CD4-positive, alpha-beta T cell treated with Interleukin-2 at 100 ng/mL for 4 hours (primary cell): Measurements from ENCODE around the gene CEP350.
A peak's percentile ranks its signal among the peaks of the same experiment; 100 is the strongest.
"Not testable (repeated sequence)": the region's sequence is repeated elsewhere in the genome, so short reads cannot be mapped to it uniquely, and the experiment has no call there.

Experiments used
- DNase-seq: peaks from one replicate; pipeline ENCODE4 v3.0.0-alpha.2; 2020; ENCODE audit warnings: low spot score

CEP350 gene

DNA sequence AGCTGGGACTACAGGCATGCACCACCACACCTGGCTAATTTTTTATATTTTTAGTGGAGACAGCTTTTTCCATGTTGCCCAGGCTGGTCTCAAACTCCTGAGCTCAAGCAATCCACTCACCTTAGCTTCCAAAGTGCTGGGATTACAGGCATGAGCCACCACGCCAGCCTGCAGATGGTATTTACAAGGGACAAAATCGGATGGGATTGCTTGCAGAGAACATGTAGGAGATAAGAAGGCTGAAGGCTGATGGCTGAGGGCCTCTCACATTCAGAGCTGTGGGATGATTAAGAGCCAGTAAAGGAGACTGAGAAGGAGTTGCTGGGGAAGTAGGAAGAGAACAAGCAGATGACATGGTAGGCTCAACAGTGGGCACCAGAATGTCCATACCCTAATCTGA is 176.0 kb downstream of the CEP350 start:
- DNase-seq, result no peak

GRCh38 chr1:180131510-180131909 is 176.9 kb downstream of the CEP350 start:
- DNase-seq, result no peak

- no peak for DNase-seq
These were observed 178.6 kb downstream of the CEP350 start for GRCh38 chr1:180133193-180133592.

DNA sequence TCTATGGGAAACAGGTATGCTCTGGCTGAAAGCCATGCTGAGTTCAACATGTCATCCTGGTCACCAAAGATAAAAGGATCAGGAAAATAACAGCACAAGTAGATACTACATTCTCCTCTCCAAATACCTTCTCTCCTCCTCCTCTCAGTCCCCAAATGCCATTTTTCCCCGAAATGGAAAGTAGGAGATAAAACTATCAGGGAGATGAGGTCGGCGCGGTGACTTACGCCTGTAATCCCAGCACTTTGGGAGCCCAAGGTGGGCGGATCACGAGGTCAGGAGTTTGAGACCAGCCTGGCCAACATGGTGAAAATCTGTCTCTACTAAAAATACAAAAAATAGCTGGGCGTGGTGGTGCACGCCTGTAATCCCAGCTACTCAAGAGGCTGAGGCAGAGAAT is 179.1 kb downstream of the CEP350 start:
- DNase-seq, result not testable (repeated sequence)

DNA sequence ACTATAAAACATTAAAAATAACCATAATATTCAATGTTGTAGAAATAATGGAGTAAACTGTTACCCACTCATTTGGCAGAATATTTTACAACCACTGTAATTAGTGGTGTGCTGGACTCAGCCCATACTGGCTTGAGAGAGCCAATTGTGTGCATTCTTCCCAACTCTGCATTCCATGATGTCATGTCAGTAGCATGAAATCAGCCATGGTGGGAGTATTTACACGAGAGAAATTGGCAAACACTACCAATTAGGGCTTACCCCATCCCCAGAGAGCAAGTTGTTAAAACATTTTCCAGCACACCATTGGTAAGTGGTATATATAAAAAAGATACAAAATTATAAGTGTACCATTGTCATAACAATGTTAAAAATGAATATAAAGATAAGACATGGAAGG is 180.9 kb downstream of the CEP350 start:
- no peak for DNase-seq

GRCh38 chr1:180136331-180136967 is 181.8 kb downstream of the CEP350 start:
- DNase-seq, result no peak

- DNase-seq, result no peak
These were observed 182.4 kb downstream of the CEP350 start for GRCh38 chr1:180136968-180137356.

DNA sequence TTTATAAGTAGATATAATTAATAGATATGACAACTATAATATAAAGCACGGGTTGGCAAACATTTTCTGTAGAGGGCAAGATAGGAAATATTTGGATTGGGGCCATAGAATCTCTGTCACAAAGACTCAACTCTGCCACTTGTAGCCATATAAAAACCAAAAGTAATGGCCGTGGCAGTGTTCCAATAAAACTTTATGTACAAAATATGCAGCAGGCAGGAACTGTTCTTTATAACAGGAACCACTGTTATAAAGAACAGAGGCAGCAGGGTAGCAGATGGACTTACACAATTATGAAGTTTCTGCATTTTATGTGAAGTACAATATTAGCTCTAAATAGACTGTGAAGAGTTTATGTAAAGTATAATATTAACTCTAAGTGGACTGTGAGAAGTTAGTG is 183.2 kb downstream of the CEP350 start:
- no peak for DNase-seq

- DNase-seq, result no peak
These were observed 186.8 kb downstream of the CEP350 start for GRCh38 chr1:180141381-180141934.

DNA sequence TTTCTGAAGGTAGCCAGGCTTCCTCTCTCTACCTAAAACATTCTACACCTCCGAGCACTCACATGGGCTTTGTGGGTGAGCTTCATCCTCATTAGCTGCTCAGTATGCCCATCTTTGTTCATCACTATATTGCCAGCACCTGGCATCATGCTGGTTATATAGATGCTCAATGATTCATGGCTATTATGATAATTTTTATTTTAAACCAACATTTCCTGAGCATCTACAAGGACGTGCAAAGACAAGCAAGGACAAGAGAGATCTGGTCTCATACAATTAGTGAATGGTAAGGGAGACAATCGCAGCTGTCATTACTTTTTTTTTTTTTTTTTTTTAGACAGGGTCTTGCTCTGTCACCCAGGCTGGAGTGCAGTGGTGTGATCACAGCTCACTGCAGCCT is 188.7 kb downstream of the CEP350 start:
- DNase-seq, result no peak

- DNase-seq, result no peak
These were observed 190.2 kb downstream of the CEP350 start for GRCh38 chr1:180144659-180145357.

- DNase-seq, result no peak
These were observed 190.8 kb downstream of the CEP350 start for GRCh38 chr1:180145446-180145845.

GRCh38 chr1:180150982-180151381 is 196.4 kb downstream of the CEP350 start:
- no peak for DNase-seq

DNA sequence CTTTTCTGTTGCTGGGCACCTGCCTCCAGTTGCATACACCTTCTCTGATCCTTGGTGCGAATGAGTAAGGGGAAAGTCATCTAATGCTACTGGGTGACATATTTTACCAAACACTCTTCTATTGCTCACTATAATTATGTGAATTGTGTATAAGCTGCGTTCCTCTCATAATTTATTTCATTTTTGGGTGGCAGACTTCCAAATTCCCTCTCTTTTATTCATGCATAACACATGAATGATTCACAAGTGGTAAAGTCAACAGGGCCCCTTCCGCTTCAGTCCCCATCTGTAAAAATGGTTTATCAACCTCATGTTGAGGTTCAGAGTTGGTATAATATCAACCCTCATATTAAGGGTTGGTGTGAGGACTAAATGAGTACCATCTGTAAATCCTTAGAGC is 196.9 kb downstream of the CEP350 start:
- DNase-seq, result no peak

DNA sequence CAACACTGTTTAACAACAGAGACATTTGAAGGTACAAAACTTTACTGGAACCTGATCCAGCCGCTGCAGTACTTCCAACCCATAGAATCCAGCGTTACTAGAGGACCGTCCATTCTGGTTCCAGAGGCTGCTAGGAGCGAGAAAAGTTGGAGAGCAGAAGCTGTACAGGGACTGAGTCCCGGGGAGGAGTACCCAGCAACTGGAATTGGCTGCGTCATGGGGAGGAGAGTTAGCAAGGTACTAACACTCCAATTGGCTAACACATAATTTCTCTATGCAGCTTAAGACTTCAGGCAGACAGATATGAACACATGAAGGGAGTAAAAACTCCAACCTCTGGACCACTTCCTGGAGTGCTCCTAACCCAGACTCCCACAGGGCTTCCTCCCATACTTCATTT is 198.0 kb downstream of the CEP350 start:
- no peak for DNase-seq

GRCh38 chr1:180153032-180153431 is 198.4 kb downstream of the CEP350 start:
- DNase-seq, result no peak

GRCh38 chr1:180154003-180154324 is 199.4 kb downstream of the CEP350 start:
- DNase-seq, result no peak

GRCh38 chr1:180154325-180155181 is 199.9 kb downstream of the CEP350 start, which contains the start of gene QSOX1:
QSOX1 (plus strand) TSS chr1:180154869; CDS start chr1:180154908, 39 bp downstream.
- DNase-seq, result peak; percentile 90

DNA sequence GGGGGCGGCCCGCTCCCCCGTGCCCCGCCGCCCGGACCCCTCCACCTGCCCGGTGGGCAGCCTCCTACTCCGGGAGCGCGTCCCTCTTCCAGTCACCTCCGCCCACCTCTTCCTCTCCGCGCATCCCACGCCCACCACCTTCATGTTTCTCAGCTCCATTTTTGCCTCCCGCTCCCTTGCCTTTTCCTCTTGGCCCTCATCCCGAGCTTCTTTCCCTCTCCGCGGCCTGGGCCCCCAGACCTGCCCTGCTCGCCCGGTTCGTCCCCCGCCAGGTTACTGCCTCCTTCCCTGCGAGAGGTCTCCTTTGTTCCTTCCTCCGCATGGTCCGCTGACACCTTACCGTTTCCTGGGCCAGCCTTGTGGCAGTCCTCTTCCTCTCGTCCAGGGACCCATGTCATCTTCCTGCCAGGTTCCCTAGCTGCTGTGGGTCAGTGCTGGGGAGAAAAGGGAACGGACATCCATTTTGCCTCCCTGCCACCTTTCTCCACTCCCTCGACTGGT is 200.6 kb downstream of the CEP350 start:
- DNase-seq, result peak; percentile 7

DNA sequence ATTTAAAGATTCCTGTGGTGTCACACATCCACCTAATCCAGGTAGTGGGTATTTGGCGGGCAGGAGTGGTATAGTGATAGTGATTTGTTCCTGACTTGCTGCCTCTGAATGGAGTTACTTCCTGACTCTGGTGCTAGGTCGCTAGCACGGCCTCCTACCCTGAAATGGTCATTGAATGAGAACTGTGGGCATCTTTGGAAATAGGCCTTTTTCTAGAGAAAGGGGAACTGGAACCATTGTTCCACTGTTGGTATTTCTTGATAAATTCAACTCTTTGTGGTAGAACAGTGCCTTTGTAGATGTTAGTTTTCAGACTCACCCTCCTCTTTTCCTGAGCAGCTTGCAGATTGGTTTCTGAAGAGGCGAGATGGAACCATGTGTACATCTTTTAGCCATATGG is 201.6 kb downstream of the CEP350 start:
- DNase-seq, result no peak

DNA sequence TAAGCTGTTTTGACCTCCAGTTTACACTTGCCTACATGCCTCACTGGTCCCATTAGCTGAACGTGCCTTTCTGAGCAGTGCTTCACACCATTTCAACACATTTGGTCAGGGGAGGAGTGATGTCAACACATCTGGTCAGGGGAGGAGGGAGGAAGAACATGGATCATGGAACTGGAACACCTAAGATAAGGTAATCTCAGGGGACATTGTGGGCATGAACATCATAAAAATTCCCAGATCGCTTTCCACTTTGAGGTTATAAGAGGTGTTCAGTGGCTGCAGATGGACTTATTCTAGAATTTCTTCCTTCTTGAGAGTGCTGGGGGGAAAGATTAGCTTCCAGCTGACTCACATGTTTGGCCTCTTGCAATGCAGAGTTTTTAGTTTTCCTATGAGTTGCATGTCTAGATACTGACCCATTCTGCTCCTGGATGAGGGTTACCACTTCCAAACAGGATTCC is 202.1 kb downstream of the CEP350 start:
- DNase-seq, result no peak

DNA sequence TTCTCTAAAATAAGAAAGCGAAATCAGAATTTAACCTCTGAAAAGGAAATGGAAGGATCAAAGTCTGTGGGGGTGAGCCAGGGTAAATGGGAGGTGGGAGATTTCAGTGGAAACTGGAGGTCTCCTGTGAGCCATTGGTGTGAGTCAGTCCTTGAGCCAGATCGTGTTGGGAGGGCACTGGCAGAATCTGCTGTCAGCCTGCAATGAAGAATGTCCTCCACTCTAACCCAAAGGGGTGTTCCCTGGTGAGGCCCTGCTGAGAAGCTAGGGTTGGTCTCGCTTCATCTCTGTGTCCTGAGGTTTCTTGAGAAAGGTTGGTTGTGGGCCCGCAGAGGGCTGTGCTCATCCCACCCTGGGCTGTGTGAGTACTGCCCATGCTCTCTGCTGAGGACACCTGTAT is 202.5 kb downstream of the CEP350 start:
- no peak for DNase-seq
